ENCODE data around the gene FEV. TPM values are rescaled to one million over a fixed set of nuclear protein-coding genes. Genes with fewer than 3 reads are reported as not detected.

FEV gene
- total and polyA plus RNA-seq, 11 donors, result not detected

GRCh38 chr2:218992196-218992595 lies 7.2 kb upstream of the FEV start:
- Histone ChIP-seq H3K4me3 (no peak overlapping the region), H3K27me3 (peaks cover 67 to 100% (median 97%) of the 10 kb centered on the region in 9 donors), H3K4me1 (peaks cover 0 to 28% (median 18%) of the 10 kb centered on the region in 12 donors), H3K27ac (no peak overlapping the region), H3K9me3 (no peaks in the 10 kb centered on the region), H3K36me3 (no peaks in the 10 kb centered on the region)
- DNase-seq (no peak), ATAC-seq (no peak)
- no peak for TF ChIP-seq POLR2A (IDR thresholded peaks at IDR 0.05)
- TF ChIP-seq CTCF (IDR thresholded peaks at IDR 0.05), result no peak
- 9 to 15% (median 10%) methylated on average over 7 of the region's 7 CpGs for WGBS, 4 donors
- intact Hi-C loops (cut with DNase I), result loop anchor here in 3 of 10 donors (10.0 kb wide), 1 partner anchor 163 kb away; no protein-coding TSS in a partner anchor

- peaks cover 72 to 100% (median 98%) of the 10 kb centered on the region in 9 donors for H3K27me3 ChIP-seq
- DNase-seq, result no peak
- 7 to 10% (median 7%) methylated on average over 7 to 13 of the region's 13 CpGs for WGBS, 4 donors
- H3K4me3 ChIP-seq, result no peak overlapping the region
- H3K27ac ChIP-seq, result no peak overlapping the region
- H3K9me3 ChIP-seq, result no peaks in the 10 kb centered on the region
- TF ChIP-seq CTCF (IDR thresholded peaks at IDR 0.05) (no peak), POLR2A (IDR thresholded peaks at IDR 0.05) (no peak)
- intact Hi-C loops (cut with DNase I), result loop anchor here in 3 of 10 donors (10.0 kb wide), 1 partner anchor 163 kb away; no protein-coding TSS in a partner anchor
- no peaks in the 10 kb centered on the region for H3K36me3 ChIP-seq
- ATAC-seq, result no peak
- H3K4me1 ChIP-seq, result peaks cover 0 to 28% (median 18%) of the 10 kb centered on the region in 12 donors
Measured at GRCh38 chr2:218991674-218992168, 6.7 kb upstream of the FEV start.

GRCh38 chr2:218990612-218991011 lies 5.6 kb upstream of the FEV start:
- 10 to 13% (median 11%) methylated on average over 6 of the region's 6 CpGs for WGBS, 4 donors
- no peak for DNase-seq
- Histone ChIP-seq H3K4me1 (peaks cover 0 to 25% (median 15%) of the 10 kb centered on the region in 12 donors), H3K4me3 (no peak overlapping the region), H3K27ac (no peak overlapping the region), H3K9me3 (no peaks in the 10 kb centered on the region), H3K27me3 (peaks cover 82 to 100% (median 100%) of the 10 kb centered on the region in 9 donors), H3K36me3 (no peaks in the 10 kb centered on the region)
- TF ChIP-seq POLR2A (IDR thresholded peaks at IDR 0.05), result no peak
- no peak for TF ChIP-seq CTCF (IDR thresholded peaks at IDR 0.05)
- intact Hi-C loops (cut with DNase I), result loop anchor here in 3 of 10 donors (10.0 kb wide), 1 partner anchor 164 kb away; no protein-coding TSS in a partner anchor
- ATAC-seq, result no peak

- peaks cover 86 to 100% (median 100%) of the 10 kb centered on the region in 9 donors for H3K27me3 ChIP-seq
- no peaks in the 10 kb centered on the region for H3K36me3 ChIP-seq
- no peaks in the 10 kb centered on the region for H3K9me3 ChIP-seq
- 17 to 22% (median 19%) methylated on average over 8 to 9 of the region's 9 CpGs for WGBS, 4 donors
- TF ChIP-seq POLR2A (IDR thresholded peaks at IDR 0.05) (no peak), CTCF (IDR thresholded peaks at IDR 0.05) (no peak)
- H3K4me1 ChIP-seq, result peaks cover 0 to 29% (median 20%) of the 10 kb centered on the region in 12 donors
- intact Hi-C loops (cut with DNase I), result loop anchor here in 3 of 10 donors (10.0 kb wide), 1 partner anchor 165 kb away; no protein-coding TSS in a partner anchor
- no peak overlapping the region for H3K27ac ChIP-seq
- ATAC-seq, result no peak
- DNase-seq, result no peak
- H3K4me3 ChIP-seq, result no peak overlapping the region
Measured at GRCh38 chr2:218990052-218990451, 5.1 kb upstream of the FEV start.
